Measurements from ENCODE around the gene NT5C3A.
"Not testable (repeated sequence)": the region's sequence is repeated elsewhere in the genome, so short reads cannot be mapped to it uniquely, and the experiment has no call there.

Gene NT5C3A

DNA sequence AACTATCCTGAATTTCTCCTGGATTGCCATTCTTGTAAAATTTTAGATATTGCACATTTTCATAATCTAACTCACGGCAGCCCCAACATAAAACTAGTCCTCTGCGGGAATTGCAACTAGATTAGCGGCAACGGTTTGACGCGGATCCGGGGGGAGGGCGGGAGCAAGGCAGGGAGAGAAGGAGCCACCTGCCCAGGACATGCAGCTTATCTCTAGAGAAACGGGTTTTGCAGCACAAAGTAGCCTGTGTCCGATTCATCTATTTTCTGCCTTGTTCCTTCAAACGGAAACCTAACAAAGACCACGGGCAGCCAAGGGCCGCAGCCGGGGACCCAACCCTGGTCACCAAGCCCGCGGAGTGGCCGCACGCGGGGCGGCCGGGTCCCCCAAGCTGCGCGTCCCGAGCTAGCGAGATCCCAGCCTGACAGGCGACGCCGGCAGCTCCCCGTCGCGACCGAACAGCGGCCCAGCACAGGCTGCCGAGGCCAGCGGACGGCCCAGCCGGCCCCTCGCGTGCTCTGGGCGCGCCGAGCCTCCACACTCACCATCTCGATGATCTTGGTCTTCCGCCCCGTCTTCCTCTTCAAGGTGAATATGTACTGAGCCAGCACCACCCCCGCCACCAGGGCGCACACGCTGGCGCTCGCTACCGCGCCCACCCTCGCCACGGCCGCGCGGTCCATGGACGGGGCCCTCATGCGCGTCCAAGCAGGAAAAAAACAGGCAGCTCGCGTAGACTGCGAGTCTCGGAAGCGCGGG, at the start of gene NT5C3A:
TSS of gene NT5C3A (minus strand) at position 754 of the 759 bp plus-strand sequence. CDS start at position 683, 71 bp downstream.
- DNase-seq (ENCODE audit: low spot score): peak; percentile 17

DNA sequence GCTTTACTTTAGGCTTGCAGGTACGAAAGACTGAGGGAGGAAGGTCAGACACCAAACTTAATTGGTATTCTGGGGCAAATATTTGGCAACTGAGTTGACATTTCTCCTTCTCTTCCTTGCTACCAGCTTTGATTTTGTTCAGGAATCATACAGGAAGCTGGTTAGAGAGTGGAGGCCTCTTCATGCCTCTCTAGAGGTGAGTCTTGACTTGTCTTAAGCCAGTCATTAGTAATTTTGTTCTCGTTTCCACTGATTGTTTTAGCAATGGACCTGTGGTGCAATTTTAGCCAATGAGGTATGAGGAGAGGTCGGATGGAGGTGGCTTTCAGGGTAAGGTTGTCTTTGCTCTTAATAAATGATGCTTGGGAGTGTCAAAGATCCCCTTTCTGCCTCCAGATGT, 49.0 kb upstream of the NT5C3A start:
- no peak for DNase-seq (ENCODE audit: low spot score)

DNA sequence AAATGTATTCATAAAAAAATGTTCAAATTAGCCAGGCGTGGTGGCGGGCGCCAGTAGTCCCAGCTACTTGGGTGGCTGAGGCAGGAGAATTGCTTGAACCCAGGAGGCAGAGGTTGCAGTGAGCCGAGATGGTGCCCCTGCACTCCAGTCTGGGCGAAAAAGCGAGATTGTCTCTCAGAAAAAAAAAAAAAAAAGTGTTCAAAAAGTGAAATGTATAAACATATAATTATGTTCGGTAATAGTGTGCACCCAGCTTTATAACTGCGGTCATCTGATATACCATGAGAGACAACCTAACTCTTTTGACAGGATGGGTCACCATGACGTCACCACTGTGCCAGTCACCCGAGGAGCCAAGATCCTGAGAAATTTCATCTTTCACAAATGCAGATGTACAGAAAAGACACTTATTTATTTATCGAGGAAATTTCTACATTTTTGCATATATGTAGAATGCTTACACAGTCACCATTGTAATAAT, 47.2 kb upstream of the NT5C3A start:
- DNase-seq (ENCODE audit: low spot score): peak; percentile 51

DNA sequence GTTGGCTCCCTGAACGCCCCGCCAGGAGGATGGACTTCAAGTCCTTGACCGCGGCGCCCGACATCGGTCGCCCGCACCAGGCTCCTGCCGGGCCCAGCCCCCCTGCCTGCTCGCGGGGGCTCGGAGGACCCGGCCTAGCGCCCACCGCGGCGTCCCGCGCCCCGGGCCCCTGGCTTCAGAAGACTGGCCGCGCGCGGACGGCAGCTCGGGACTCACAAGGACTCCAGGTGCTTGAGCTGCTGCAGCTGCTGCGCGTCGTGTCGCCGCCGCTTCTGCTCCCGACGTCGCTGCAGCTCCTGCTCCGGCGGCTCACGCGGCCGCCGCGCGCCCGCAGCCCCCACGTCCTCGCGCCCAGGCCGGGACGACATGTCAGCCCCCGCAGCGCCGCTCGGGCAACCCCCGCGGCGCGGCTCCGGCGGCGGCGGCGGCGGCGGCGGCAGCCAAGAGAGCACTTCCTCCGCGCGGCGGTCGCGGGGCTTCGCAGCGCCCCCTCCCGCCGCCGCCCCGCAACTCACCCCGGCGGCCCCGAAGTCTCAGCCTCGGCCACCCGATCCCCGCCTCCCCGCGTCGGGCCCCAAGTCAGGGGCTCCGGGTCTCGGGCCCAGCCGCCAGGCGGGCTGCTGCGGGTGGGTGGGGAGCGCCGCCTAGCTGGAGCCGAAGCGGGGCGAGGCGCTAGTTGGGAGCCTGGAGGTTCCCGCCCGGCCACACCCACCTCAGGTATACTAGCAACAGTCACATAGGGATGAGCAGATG, 46.6 kb upstream of the NT5C3A start, which contains the start of gene RP9:
TSS of gene RP9 (minus strand) at position 400 of the 753 bp plus-strand sequence. CDS start at position 368, 32 bp downstream.
- peak; percentile 34 for DNase-seq (ENCODE audit: low spot score)

DNA sequence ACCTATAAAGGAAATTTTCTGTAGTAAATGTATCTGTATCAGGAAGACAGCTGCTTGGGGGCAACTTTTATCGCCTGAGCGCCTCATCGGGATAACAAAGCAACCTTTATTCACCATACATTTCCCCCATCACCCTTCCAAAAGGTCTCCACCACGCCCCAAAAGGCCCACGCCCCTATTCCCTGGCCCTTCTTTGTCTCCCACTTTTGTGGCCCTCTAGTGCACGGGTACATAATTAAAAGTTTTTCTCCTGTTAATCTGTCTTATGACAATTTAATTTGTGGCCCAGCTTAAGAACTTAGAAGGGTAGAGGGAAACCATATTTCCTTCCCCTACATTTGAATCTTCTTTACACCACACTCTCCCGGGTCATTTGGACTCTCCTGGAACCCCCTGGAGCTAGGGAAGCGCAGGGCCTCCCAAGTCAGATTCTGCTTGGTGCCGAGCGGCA, 46.0 kb upstream of the NT5C3A start:
- peak; percentile 43 for DNase-seq (ENCODE audit: low spot score)

DNA sequence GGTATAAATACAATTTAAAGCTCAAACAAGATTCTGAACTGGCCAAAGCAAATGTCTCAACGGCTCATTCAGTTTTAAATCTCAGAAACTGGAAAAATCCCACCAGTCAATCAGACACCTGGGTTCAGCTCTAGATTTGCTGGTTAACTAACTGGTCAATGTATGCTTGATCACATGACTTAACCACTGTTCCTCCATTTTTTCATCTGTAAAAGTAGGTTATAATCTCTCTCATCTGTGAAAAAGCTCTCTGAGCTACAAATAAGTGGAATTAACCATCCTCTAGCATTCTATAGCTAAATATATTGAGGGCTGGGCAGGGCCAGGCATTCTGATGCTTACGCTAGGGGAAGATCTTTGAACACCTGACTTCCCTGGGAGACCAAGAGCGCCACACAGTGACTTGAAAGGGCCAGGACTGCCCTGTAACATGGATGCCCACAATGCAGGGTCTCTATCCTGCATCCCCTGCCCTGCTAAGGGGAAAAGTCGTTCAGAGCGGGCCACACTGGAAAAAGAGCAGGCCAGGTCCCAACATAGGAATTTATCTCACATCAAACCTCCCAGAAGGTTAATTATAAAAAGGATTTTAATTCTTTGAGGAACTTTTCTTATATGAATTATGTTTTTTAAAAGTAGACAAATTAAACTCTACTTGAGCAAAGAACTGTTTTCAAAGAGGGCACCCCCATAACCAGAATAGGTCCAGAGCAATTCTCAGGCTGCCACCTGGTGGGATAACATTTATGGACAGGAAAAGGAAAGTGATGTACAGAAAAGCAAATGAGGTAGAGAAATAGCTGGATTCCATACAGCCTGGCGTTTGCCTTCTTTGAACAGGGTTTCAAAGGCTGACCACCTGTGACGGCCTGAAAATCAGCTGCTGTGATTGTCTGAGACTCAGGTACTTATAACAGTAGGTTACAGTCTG, 44.8 kb upstream of the NT5C3A start:
- peak; percentile 61 for DNase-seq (ENCODE audit: low spot score)

DNA sequence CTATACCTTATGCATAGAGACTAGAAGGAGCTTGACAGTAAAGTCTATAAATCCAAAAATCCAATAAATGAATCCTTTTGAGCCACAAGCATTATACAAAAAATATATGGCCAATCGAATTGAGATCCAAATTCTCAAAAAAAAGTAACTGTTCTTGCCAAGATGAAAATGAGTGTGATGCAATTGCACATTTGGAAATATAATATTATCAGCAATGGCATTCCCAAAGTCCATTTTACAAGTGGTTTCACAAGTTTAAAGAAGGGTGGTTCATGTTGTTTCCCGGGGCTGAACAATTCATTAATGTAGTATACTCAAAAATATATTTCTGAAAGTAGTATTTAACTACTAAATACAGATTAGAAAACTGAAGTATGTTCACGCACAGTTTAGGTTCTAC, 39.3 kb upstream of the NT5C3A start:
- no peak for DNase-seq (ENCODE audit: low spot score)

DNA sequence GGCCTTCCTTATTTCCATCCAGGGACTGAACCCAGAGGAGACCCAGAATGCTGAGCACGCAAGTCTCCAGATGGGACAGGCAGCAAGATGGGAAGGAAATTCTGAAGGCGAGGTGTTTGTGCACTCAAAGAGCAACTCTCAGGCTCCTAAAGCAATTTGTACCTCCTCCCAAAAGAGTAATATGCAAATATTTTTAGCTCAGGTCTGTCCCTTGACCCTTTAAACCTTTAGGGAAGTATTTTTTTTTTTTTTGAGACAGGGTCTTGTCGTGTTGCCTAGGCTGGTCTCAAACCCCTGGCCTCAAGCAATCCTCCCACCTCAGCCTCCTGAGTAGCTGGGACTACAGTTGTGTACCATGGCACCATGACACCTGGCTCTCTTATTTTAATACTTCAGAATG, 38.2 kb upstream of the NT5C3A start:
- DNase-seq (ENCODE audit: low spot score): no peak

DNA sequence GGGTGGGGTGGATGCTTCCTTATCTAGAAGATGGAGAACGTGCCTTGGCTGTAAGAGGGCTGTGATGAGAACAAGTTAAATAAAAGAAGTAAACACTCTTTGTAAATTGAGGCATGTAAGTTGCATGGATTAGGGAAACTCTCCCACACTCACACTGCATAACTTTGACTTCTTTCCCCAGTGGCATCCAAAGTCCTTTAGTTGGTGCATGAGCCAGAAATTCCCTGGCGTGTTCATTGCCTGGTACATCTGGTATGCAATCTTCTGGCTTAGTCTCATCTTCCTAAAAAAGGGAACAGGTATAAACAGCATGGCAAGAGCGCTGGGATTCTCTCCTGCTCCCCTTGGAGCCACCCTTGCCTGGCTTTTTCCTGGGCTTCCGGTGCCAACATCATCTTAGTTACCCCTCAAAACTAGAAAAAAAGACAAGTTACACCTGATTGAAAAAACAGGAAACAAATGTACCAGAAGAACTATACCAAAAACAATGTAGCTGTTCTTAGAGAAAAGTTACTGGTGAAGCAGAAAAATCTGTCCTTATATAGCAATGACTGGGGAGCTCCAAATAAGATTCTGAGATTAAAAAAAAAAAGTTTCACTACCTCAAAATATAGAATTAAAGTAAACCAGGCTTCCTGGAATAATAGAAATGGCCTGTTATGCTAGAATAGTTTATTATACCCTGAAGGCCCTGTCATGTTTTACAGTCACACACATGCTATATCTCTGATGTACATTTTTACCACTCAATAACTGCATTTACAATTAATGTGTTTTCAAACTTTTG, 36.8 kb upstream of the NT5C3A start:
- DNase-seq (ENCODE audit: low spot score): no peak

DNA sequence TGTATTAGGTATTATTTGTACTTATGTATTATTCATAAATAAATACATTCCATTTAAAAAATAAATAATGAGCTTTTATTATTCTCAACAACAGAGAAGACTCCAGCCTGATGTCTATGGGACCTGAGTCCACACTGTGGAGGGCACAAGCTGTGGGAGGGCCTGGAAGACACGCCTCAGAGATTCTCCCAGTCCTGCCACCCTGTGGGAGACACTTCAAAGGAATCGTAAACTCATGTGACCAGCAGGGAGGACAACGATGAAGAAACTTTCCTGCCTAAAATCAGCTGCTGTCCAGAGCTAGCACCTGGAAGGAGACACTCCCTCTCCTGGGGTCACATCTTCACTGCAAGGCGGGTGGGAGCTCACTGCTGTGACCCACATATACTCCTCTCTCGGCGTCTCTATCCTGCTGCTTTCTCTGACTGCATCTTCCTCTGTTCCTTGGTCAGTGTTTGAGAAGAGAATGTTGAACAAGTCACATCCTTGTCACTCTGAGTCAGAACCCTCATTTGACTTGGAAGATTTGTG, 32.2 kb upstream of the NT5C3A start:
- DNase-seq (ENCODE audit: low spot score): not testable (repeated sequence)

DNA sequence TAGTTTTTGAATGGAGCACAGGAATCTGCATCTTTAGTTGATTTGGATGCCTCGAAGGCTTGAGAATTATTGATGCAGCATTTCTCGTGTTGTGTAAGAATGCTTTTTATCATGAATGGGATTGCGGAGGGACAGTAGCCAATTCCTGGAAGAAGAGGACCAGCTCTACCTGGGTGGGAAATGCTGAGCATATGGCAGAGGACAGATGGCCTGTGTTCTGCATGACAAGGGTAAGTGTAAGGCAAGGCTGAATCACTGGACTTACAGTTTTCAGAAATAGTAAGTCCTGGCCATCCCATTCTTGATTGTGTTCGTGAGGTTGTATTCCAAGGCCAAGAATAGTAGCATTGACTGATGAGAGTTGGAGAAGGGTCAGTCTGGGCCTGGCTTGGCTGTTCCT, 30.7 kb upstream of the NT5C3A start:
- DNase-seq (ENCODE audit: low spot score): peak; percentile 9

DNA sequence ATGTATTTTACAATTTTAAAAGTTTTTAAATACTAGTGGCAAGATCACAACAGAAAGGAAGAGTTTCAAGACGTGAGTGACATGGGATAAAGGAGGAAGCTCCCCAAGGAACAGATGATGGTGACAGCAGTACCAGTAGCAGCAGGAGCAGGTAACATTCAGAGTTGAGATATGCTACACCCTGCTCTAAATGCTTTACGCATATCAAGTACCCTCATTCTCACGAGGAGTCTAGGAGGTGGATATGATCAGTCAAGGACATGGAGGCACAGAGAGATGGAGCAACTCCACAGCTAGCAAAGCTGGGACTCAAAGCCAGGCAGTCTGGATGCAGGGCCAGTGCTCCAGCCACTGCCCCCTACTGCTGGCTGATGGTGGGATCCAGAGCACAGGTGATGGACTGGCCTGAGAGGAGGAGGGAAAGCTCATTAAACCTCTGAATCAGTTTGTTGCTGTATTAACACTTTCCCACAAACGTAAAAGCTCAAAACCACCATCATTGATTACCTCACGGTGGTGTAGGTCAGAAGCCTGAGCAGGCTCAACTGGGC, 29.1 kb upstream of the NT5C3A start:
- DNase-seq (ENCODE audit: low spot score): no peak

DNA sequence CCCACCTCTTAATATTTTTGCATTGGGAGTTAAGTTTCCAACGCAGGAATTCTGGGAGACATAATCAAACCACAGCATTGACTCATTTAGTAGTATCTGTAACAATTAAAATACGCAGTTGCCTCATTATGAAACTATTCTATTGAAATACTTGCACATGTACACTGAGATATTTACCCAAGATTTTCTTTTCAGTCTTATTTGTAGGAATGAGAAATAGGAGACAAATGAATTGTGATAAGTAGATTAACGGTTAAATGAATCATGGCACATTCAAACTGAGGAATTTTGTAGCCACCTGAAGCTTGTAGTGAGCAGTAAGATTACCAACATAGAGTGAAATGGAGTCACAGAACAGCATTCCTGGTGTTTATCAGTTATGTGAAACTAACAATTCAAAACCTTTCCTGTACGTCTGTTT, 28.5 kb upstream of the NT5C3A start:
- DNase-seq (ENCODE audit: low spot score): no peak

DNA sequence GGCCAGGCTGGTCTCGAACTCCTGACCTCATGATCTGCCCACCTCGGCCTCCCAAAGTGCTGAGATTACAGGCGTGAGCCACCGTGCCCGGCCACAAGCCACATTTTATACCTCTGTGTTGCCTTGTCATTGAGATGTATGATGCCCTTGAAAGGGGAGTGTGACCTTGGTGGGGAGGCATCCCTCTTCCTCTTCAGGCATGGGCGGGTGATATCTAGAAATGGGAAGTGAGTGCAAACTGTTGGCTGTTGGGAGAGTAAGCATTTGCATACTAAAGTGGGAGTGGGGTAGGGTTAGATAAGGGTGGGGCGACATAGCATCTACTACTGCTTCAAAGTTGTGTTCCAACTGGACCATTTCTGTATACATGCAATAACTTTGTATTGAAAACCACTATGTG, 26.6 kb upstream of the NT5C3A start:
- DNase-seq (ENCODE audit: low spot score): no peak

DNA sequence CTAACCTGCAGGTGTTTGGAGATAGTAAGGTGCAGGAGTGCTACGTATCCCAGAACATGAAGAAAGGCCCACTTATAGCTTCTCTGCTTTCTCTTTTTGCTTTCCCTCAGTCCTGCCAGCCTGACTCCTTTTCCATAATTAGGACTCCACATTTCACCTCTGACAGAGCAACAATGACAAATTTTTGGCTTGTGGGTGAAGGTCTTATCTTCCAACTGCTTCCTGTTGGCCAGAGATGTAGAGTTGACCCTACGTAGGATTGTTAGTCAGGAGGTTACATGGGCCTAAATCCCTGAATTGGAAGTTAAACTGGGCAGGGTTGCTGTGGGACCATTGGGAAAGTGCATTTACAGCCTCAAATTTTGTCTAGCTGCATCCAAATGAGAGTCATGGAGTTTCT, 25.3 kb upstream of the NT5C3A start:
- DNase-seq (ENCODE audit: low spot score): no peak

DNA sequence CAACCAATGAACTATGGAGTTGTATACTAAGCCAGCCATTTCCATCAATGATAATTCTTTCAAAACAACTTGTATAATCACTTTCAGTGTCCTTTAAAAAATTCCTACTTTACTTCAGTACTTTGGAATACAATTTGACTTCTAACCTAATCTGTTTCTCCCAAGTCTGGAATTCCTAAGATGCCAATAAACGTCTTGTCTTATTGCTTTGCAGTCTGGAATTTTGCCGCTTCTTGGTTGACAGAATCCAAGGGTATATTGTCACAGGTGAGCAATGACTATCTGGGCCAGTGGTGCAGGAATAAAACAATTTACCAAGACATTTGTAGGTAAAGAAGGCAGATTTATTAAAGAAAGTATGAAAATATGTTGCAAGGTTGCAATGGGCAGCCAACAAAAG, 24.8 kb upstream of the NT5C3A start:
- no peak for DNase-seq (ENCODE audit: low spot score)

DNA sequence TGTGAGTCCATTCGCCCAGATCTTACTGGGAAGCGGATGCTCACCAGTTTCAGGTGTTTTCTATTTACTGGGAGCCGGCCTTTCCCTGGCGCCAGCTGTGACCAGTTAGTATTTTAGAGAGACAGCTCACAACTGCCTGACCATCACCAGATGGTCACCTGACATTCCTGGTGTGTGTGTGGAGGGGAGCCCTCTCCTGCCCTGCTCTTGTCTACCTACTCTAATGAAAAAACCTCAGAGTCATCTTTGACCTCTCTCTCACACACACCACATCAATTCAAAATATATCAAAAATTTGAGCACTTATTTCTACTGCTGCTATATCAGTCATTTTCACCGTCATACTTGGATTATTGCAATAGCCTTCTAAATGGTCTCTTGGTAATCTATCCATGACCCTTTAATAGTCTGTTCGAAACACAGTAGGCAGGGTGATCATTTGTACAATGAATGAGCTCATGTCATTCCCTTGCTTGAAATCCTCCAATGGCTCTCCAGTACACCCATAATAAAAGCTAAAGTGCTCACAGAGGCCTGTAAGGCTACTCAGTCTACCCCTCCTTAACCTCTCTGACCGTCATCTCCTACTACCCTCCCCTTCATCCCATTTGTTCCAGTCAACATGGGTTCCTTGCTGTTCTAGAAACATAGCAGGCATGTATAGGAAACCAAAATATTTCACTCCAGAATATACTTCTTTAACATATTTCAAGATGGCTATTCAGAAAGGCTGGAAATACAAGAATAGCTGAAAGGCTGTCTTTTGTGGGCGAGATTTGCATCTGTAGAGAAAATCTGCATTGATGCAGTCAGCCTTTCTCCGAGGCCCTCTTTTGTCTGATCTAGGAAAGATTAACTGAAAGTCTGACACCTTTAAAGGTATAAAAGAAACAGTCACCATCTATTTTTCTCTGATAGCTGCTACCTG, 17.5 kb upstream of the NT5C3A start:
- DNase-seq (ENCODE audit: low spot score): no peak

DNA sequence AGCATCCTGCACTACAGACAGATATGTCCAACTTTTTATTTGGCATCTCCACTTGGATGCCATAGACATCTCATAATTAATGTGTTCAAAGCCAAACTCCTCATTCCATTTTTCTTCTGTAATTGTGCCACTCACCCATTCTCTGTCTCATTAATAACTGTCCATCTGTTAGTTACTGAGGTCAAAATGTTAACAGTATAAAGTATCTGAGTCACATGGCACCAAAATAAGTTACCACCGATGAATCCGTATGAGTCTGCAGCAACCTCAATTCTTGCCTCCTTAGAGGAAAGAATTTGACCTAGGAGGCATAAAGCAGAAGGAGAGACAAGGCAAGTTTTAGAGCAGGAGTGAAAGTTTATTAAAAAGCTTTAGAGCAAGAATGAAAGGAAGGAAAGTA, 16.5 kb upstream of the NT5C3A start:
- DNase-seq (ENCODE audit: low spot score): no peak

DNA sequence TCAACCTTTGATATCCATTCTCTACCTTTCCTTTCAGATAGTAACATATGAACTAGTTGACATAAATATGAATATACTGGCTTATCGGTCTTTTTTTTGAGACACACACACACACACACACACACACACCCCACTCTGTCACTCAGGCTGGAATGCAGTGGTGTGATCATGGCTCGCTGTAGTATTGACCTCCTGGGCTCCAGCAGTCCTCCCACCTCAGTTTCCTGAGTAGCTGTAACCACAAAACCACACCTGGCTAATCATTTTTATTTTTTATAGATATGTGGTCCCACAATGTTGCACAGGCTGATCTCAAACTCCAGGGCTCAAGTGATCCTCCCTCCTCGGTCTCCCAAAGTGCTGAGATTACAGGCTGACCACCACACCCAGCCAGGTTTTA, 14.2 kb upstream of the NT5C3A start:
- no peak for DNase-seq (ENCODE audit: low spot score)

Data from pons (tissue), 1 donor.